ENCODE results near the gene TTC12.

GRCh38 chr11:113375402-113375801, 61.0 kb downstream of the TTC12 start:
- TF ChIP-seq, protein P1, sequence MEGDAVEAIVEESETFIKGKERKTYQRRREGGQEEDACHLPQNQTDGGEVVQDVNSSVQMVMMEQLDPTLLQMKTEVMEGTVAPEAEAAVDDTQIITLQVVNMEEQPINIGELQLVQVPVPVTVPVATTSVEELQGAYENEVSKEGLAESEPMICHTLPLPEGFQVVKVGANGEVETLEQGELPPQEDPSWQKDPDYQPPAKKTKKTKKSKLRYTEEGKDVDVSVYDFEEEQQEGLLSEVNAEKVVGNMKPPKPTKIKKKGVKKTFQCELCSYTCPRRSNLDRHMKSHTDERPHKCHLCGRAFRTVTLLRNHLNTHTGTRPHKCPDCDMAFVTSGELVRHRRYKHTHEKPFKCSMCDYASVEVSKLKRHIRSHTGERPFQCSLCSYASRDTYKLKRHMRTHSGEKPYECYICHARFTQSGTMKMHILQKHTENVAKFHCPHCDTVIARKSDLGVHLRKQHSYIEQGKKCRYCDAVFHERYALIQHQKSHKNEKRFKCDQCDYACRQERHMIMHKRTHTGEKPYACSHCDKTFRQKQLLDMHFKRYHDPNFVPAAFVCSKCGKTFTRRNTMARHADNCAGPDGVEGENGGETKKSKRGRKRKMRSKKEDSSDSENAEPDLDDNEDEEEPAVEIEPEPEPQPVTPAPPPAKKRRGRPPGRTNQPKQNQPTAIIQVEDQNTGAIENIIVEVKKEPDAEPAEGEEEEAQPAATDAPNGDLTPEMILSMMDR (IDR thresholded peaks at IDR 0.05; ENCODE audit: low read depth, low read length): no peak
- no peak for TF ChIP-seq POLR2A (IDR thresholded peaks at IDR 0.05; ENCODE audit: extremely low read depth, insufficient read length)
- TF ChIP-seq MAX (IDR thresholded peaks at IDR 0.05; ENCODE audit: low read depth, low read length): no peak
- no peak for TF ChIP-seq MYC (IDR thresholded peaks at IDR 0.05; ENCODE audit: low read depth, low read length)
